Activated CD4-positive, alpha-beta T cell treated with anti-CD3 and anti-CD28 coated beads, Interleukin-2, amount 10 ng/mL, durations not matched to agents 7 days and 5 days (primary cell): ENCODE measurements around the gene OPHN1. TPM values are rescaled to one million over a fixed set of nuclear protein-coding genes. Genes with fewer than 3 reads are reported as not detected.

ENCODE experiments used
- CTCF ChIA-PET: fragments of 350-600 bp; sonication (Branson Sonifier 250); formaldehyde crosslinking; loops from one replicate; lab custom pipeline; 2021; ENCODE audit warnings: antibody characterized with exemption; lab: Charles Lee
- POLR2A ChIA-PET: fragments of 350-600 bp; sonication (Branson Sonifier 250); formaldehyde crosslinking; loops from one replicate; lab custom pipeline; 2021; ENCODE audit warnings: antibody characterized with exemption; lab: Charles Lee
- DNase-seq: peaks from one replicate; pipeline ENCODE4 v3.0.0-alpha.2; 2020
- H3K27ac Mint-ChIP-seq: one replicate; pipeline ENCODE4 v1.8.0; 2021; ENCODE audit warnings: mild to moderate bottlenecking, moderate library complexity, mixed read lengths
- H3K27me3 Mint-ChIP-seq: one replicate; pipeline ENCODE4 v1.8.0; 2021; ENCODE audit warnings: mixed read lengths
- H3K36me3 Mint-ChIP-seq: one replicate; pipeline ENCODE4 v1.8.0; 2021; ENCODE audit warnings: low read depth, mixed read lengths
- H3K4me1 Mint-ChIP-seq: one replicate; pipeline ENCODE4 v1.8.0; 2021; ENCODE audit warnings: mixed read lengths
- H3K4me3 Mint-ChIP-seq: one replicate; pipeline ENCODE4 v1.8.0; 2021; ENCODE audit warnings: mild to moderate bottlenecking, moderate library complexity, mixed read lengths
- H3K9me3 Mint-ChIP-seq: one replicate; pipeline ENCODE4 v1.8.0; 2021; ENCODE audit warnings: mixed read lengths
- total RNA-seq, 2 experiments: library from RNA; stranded (reverse); gene quantifications; one replicate each; pipeline ENCODE4 v1.2.3, GENCODE V29; 2021

The OPHN1 gene
- total RNA-seq, 2 experiments from 2014 or later = 0.07 to 0.10 TPM

GRCh38 chrX:68196939-68197791, 236.1 kb downstream of the OPHN1 start:
- H3K4me3 Mint-ChIP-seq = no peak overlapping the region
- peak; percentile 31 for DNase-seq
- H3K9me3 Mint-ChIP-seq = no peaks in the 10 kb centered on the region
- H3K36me3 Mint-ChIP-seq = no peaks in the 10 kb centered on the region
- peaks cover 3% of the 10 kb centered on the region for H3K27me3 Mint-ChIP-seq
- ChIA-PET POLR2A (no interaction called here), CTCF (interaction anchor here (0.9 to 1.4 kb wide), 3 partner anchors 11 to 56 kb away, joined by 3 read pairs; no protein-coding TSS in a partner anchor)
- H3K27ac Mint-ChIP-seq = no peak overlapping the region
- no peaks in the 10 kb centered on the region for H3K4me1 Mint-ChIP-seq

GRCh38 chrX:68195561-68195960, 237.7 kb downstream of the OPHN1 start:
- no peak overlapping the region for H3K4me3 Mint-ChIP-seq
- ChIA-PET POLR2A (no interaction called here), CTCF (no interaction called here)
- no peak for DNase-seq
- no peak overlapping the region for H3K27ac Mint-ChIP-seq
- no peaks in the 10 kb centered on the region for H3K9me3 Mint-ChIP-seq
- no peaks in the 10 kb centered on the region for H3K4me1 Mint-ChIP-seq
- peaks cover 5% of the 10 kb centered on the region for H3K27me3 Mint-ChIP-seq
- no peaks in the 10 kb centered on the region for H3K36me3 Mint-ChIP-seq

DNA sequence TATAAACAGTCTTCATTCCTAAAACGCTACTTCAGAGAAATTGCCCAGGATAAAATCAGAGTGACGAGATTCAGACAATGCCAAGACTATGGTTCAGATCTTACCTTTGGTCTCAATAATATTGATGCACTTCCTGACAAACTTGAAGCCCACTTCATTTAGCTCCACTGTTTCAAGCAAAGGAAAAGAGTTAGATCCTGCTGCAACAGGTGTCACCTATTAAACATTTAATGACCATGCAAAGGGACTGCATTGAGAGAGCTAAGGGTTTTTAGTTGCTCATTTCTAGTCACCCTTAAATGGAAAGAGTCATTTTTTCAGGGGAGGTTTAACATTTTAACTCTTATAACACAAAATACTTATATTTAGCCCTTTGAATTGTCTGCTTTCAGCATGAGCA, 239.5 kb downstream of the OPHN1 start:
- Mint-ChIP-seq H3K4me1 (no peaks in the 10 kb centered on the region), H3K27me3 (peaks cover 5% of the 10 kb centered on the region), H3K36me3 (no peaks in the 10 kb centered on the region), H3K27ac (no peak overlapping the region), H3K9me3 (no peaks in the 10 kb centered on the region), H3K4me3 (no peak overlapping the region)
- no peak for DNase-seq
- POLR2A ChIA-PET = no interaction called here
- CTCF ChIA-PET = interaction anchor here (0.8 kb wide), 1 partner anchor 12 kb away, joined by 3 read pairs; no protein-coding TSS in a partner anchor

DNA sequence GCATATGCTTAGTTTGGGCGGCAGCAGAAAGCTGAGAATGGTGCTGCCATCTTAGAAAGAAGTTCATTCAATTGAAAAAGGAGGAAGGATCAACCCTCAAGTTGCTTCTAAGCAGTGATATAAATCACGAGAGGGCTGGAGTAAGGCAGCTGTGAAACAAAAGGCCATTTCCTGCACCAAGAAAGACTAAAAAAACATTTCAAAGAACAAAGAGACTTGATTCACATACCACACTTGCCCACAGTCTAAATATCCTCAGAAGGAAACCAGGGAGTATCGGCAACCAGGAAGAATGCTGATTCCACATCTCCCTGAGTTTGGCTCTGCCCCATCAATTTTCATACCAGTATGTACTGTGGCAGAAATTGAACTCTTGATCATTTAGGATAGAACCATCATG, 240.1 kb downstream of the OPHN1 start:
- Mint-ChIP-seq H3K9me3 (no peaks in the 10 kb centered on the region), H3K4me1 (no peaks in the 10 kb centered on the region), H3K4me3 (no peak overlapping the region), H3K36me3 (no peaks in the 10 kb centered on the region), H3K27me3 (peaks cover 5% of the 10 kb centered on the region), H3K27ac (no peak overlapping the region)
- no peak for DNase-seq
- POLR2A ChIA-PET = no interaction called here
- CTCF ChIA-PET = interaction anchor here (0.8 kb wide), 1 partner anchor 11 kb away, joined by 3 read pairs; no protein-coding TSS in a partner anchor

DNA sequence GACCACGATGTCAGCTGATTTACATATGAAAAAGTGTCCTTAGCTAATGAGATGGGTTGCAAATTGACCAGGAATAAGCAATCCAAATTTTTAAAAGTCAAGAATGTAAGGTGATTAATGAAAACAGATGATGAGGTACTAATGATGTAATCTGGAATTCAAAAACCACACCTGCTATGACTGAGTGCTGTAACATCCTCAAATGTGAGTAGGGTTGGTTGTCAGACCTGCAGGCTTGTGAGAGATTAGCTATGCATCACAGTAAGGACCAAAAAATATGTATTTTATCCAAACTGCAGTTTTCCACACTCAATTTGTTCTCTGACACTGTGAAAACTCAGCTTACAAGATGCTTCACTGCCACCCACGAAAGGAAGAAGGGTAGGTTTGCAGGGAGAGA, 242.5 kb downstream of the OPHN1 start:
- no peak for DNase-seq
- no peaks in the 10 kb centered on the region for H3K9me3 Mint-ChIP-seq
- CTCF ChIA-PET = no interaction called here
- H3K4me3 Mint-ChIP-seq = no peak overlapping the region
- POLR2A ChIA-PET = no interaction called here
- H3K27me3 Mint-ChIP-seq = peaks cover 5% of the 10 kb centered on the region
- no peak overlapping the region for H3K27ac Mint-ChIP-seq
- H3K36me3 Mint-ChIP-seq = no peaks in the 10 kb centered on the region
- H3K4me1 Mint-ChIP-seq = no peaks in the 10 kb centered on the region

DNA sequence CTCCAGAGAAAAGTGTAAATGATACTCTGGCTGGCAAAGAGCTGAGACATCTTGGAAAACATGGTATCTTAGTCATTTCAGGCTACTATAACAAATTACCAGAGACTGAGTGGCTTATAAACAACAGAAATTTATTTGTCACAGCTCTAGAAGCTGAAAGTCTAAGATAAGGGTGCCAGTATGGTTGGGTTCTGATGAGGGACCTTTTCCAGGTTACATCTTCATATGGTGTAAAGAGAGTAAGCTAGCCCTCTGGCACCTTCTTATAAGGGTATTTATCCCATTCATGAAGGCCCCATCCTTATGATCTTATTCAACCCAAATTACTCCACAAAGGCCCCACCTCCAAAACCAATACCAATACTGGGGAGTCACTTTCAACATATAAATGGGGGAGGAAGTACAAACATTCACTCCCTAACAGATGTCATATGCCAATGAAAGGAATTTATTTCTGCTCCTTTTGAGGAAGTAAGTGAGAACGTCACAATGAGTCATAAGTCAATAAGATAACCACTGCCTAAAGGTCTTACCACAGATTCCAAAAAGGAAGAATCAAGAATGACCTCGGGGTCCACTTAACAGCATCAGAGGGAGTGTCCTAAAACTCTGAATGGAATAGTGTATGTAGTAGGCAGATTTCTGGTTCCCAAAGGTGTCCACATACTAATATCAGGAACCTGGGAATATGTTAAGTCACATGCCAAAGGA, 246.6 kb downstream of the OPHN1 start:
- CTCF ChIA-PET = interaction anchor here (0.6 to 0.9 kb wide), 2 partner anchors 10 to 71 kb away, joined by 3 read pairs; no protein-coding TSS in a partner anchor
- POLR2A ChIA-PET = no interaction called here
- Mint-ChIP-seq H3K36me3 (no peaks in the 10 kb centered on the region), H3K4me3 (no peak overlapping the region), H3K9me3 (no peaks in the 10 kb centered on the region), H3K4me1 (peaks cover 2% of the 10 kb centered on the region), H3K27ac (no peak overlapping the region), H3K27me3 (peaks cover 3% of the 10 kb centered on the region)
- DNase-seq = no peak

DNA sequence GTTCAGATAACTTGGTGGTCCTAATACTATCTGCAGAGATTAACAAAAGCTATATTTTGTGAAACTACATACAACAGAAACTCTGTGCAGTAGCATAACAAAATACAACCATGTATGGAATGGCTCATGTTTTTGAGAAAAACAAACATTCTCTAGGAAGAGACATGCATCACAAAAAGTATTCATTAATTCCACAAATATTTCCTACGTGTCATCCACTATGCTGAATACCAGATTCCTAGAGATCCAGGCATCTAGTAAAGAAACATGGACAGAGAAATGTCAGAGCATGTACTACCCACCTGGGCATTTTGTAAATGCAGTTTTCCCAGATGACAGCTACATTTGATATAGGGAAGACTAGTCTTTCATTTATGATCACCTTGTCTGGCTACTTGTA, 248.1 kb downstream of the OPHN1 start:
- no peaks in the 10 kb centered on the region for H3K36me3 Mint-ChIP-seq
- H3K4me3 Mint-ChIP-seq = no peak overlapping the region
- ChIA-PET POLR2A (no interaction called here), CTCF (no interaction called here)
- DNase-seq = no peak
- H3K4me1 Mint-ChIP-seq = peaks cover 8% of the 10 kb centered on the region
- H3K27ac Mint-ChIP-seq = no peak overlapping the region
- H3K9me3 Mint-ChIP-seq = no peaks in the 10 kb centered on the region
- H3K27me3 Mint-ChIP-seq = no peaks in the 10 kb centered on the region

DNA sequence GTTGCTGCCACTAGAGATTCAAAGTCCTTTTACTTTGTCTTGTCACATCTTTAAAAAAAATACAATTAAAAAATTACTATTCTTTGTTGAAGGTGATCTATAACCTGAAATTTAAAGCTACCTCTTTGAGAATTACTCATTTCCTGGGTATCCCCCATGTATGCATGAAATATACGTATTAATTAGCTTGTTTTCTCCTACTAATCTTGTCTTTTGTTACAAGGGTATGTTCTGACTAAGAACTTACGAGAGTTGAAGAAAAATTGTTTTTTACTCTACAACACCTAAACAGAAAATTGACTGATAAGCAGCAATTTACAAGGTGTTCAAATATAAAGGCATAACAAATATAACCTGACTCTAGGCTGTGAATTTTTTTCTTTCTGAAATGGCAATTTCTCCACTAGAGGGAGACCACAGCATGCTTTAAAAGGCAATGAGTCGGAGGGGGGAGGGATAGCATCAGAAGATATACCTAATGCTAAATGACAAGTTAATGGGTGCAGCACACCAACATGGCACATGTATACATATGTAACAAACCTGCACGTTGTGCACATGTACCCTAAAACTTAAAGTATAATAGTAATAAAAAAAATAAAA, 249.6 kb downstream of the OPHN1 start:
- H3K9me3 Mint-ChIP-seq = no peaks in the 10 kb centered on the region
- H3K4me3 Mint-ChIP-seq = no peak overlapping the region
- peaks cover 8% of the 10 kb centered on the region for H3K4me1 Mint-ChIP-seq
- ChIA-PET CTCF (no interaction called here), POLR2A (no interaction called here)
- no peaks in the 10 kb centered on the region for H3K27me3 Mint-ChIP-seq
- no peak overlapping the region for H3K27ac Mint-ChIP-seq
- no peaks in the 10 kb centered on the region for H3K36me3 Mint-ChIP-seq
- DNase-seq = no peak

DNA sequence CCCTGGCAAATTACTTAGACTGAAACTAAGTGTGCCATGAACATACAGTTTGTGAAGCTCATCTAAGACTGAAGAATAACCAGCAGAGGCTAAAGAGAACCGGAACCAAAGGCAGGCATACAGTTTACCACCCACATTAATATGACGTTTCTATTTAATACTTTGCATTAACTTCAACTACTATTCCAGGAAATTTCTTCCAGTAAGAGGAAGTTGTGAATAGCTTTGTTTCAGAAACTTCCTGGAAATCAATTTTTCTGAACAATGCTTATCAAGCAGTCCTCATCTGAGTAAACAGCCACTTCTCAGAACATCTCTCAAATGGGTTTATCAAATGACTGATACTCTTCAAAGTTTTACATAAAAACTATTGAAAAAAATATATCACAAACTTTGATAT, 252.7 kb downstream of the OPHN1 start:
- Mint-ChIP-seq H3K27ac (no peak overlapping the region), H3K4me3 (no peak overlapping the region), H3K27me3 (peaks cover 2% of the 10 kb centered on the region), H3K36me3 (peaks cover 2% of the 10 kb centered on the region), H3K4me1 (peaks cover 13% of the 10 kb centered on the region), H3K9me3 (peaks cover 2% of the 10 kb centered on the region)
- CTCF ChIA-PET = no interaction called here
- POLR2A ChIA-PET = no interaction called here
- DNase-seq = no peak

DNA sequence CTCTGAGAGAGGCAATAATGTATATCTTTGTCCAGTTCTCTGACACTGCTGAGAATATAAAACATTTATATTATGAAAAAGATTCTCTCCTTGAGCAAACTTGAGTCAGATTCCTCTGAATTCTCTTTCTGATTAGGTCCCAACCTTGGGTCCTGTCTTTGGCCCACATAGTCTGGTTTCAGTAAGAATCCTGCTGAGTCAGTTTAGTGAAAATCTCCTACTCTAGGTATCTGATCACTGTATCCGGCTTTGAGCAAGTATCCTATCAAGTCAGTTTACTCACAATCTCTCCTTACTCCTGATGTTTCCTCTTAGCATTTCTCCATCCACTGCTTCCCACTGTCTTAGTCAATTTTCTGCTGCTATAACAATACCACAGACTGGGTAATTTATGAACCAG, 253.9 kb downstream of the OPHN1 start:
- DNase-seq = no peak
- H3K36me3 Mint-ChIP-seq = peaks cover 2% of the 10 kb centered on the region
- H3K4me3 Mint-ChIP-seq = no peak overlapping the region
- peaks cover 13% of the 10 kb centered on the region for H3K4me1 Mint-ChIP-seq
- H3K27ac Mint-ChIP-seq = no peak overlapping the region
- POLR2A ChIA-PET = no interaction called here
- H3K27me3 Mint-ChIP-seq = peaks cover 3% of the 10 kb centered on the region
- CTCF ChIA-PET = interaction anchor here (1.1 kb wide), 1 partner anchor 527 kb away, joined by 3 read pairs; no protein-coding TSS in a partner anchor
- H3K9me3 Mint-ChIP-seq = peaks cover 2% of the 10 kb centered on the region

- Mint-ChIP-seq H3K27me3 (peaks cover 3% of the 10 kb centered on the region), H3K4me3 (no peak overlapping the region), H3K4me1 (peaks cover 11% of the 10 kb centered on the region), H3K9me3 (peaks cover 2% of the 10 kb centered on the region), H3K27ac (no peak overlapping the region), H3K36me3 (peaks cover 2% of the 10 kb centered on the region)
- ChIA-PET CTCF (no interaction called here), POLR2A (no interaction called here)
- no peak for DNase-seq
Observed at GRCh38 chrX:68177542-68177941, 255.8 kb downstream of the OPHN1 start.

DNA sequence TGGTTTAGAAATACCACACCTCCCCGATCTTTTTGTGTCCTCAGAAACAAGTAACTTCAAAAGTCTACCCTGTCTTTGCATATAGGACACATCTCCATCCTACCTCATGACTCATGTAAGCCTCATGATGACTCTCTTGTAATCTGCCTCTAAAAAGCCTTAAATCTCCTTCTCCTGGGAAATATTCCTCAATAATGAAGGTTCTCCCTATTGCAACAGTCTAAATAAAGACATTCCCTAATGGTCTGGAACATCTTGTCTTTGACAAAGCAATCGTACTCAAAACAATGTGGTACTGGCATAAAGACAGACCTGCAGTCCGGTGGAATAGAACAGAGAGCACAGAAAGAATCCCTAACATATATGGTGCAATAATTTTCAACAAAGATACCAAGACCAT, 257.7 kb downstream of the OPHN1 start:
- Mint-ChIP-seq H3K27ac (no peak overlapping the region), H3K4me3 (no peak overlapping the region), H3K4me1 (peaks cover 7% of the 10 kb centered on the region), H3K9me3 (peaks cover 2% of the 10 kb centered on the region), H3K27me3 (peaks cover 3% of the 10 kb centered on the region), H3K36me3 (peaks cover 2% of the 10 kb centered on the region)
- DNase-seq = no peak
- CTCF ChIA-PET = no interaction called here
- POLR2A ChIA-PET = no interaction called here

GRCh38 chrX:68163441-68163840, 269.9 kb downstream of the OPHN1 start:
- no peak overlapping the region for H3K27ac Mint-ChIP-seq
- H3K4me3 Mint-ChIP-seq = no peak overlapping the region
- H3K9me3 Mint-ChIP-seq = no peaks in the 10 kb centered on the region
- CTCF ChIA-PET = no interaction called here
- POLR2A ChIA-PET = no interaction called here
- H3K4me1 Mint-ChIP-seq = no peaks in the 10 kb centered on the region
- H3K36me3 Mint-ChIP-seq = no peaks in the 10 kb centered on the region
- H3K27me3 Mint-ChIP-seq = no peaks in the 10 kb centered on the region
- DNase-seq = no peak
